SK-N-SH treated with all-trans-retinoic acid at 6 μM for 48 hours (cell line): ENCODE measurements around the gene DTD1.

Experiments used
- ATAC-seq: fragments of 200-7000 bp; cut with Tn5 transposase; 3 replicates; pipeline ENCODE4 v1.9.1; 2020; ENCODE audit warnings: mild to moderate bottlenecking, moderate library complexity
- ARNTL ChIP-seq: fragments of 450-650 bp; formaldehyde crosslinking; IDR thresholded peaks from 2 replicates; pipeline ENCODE4 v1.5.0; 2020; ENCODE audit warnings: low read depth, mild to moderate bottlenecking, moderate library complexity, borderline replicate concordance
- BACH2 ChIP-seq: fragments of 250-450 bp; sonication (Bioruptor Pico); IDR thresholded peaks from 2 replicates; pipeline ENCODE4 v1.9.0; 2021; ENCODE audit warnings: mild to moderate bottlenecking, borderline replicate concordance
- ESRRG ChIP-seq: fragments of 250-450 bp; sonication (Bioruptor Pico); IDR thresholded peaks from 2 replicates; pipeline ENCODE4 v1.6.1; 2021; ENCODE audit warnings: mild to moderate bottlenecking
- GLIS3 ChIP-seq: fragments of 250-450 bp; sonication (Bioruptor Pico); IDR thresholded peaks from 2 replicates; pipeline ENCODE4 v1.5.0; 2020; ENCODE audit warnings: mild to moderate bottlenecking, moderate library complexity
- ISL1 ChIP-seq: fragments of 250-450 bp; sonication (Bioruptor Pico); IDR thresholded peaks from 2 replicates; pipeline ENCODE4 v2.1.2; 2022; ENCODE audit warnings: mild to moderate bottlenecking, moderate library complexity
- OSR1 ChIP-seq: fragments of 250-450 bp; sonication (Bioruptor Pico); IDR thresholded peaks from 2 replicates; pipeline ENCODE4 v1.8.0; 2022; ENCODE audit warnings: moderate library complexity, mild to moderate bottlenecking, inconsistent platforms
- PPARA ChIP-seq: fragments of 250-450 bp; sonication (Bioruptor Pico); IDR thresholded peaks from 2 replicates; pipeline ENCODE4 v1.5.0; 2020; ENCODE audit warnings: mild to moderate bottlenecking, borderline replicate concordance
- RARB ChIP-seq: fragments of 250-450 bp; sonication (Bioruptor Pico); IDR thresholded peaks from 2 replicates; pipeline ENCODE4 v1.8.0; 2021; ENCODE audit warnings: mild to moderate bottlenecking, moderate library complexity
- SNAI2 ChIP-seq: fragments of 250-450 bp; sonication (Bioruptor Pico); IDR thresholded peaks from 2 replicates; pipeline ENCODE4 v1.5.0; 2020; ENCODE audit warnings: mild to moderate bottlenecking, moderate library complexity
- TCF4 ChIP-seq: fragments of 250-450 bp; sonication (Bioruptor Pico); IDR thresholded peaks from 2 replicates; pipeline ENCODE4 v1.8.0; 2021; ENCODE audit warnings: mild to moderate bottlenecking, moderate library complexity, borderline replicate concordance
- TOX ChIP-seq: fragments of 250-450 bp; sonication (Bioruptor Pico); IDR thresholded peaks from 2 replicates; pipeline ENCODE4 v1.8.0; 2021; ENCODE audit warnings: mild to moderate bottlenecking, moderate library complexity, borderline replicate concordance
- ZC3H10 ChIP-seq: fragments of 250-450 bp; sonication (Bioruptor Pico); IDR thresholded peaks from 2 replicates; pipeline ENCODE4 v1.5.1; 2021; ENCODE audit warnings: mild to moderate bottlenecking, moderate library complexity
- ZFP3 ChIP-seq: fragments of 250-450 bp; sonication (Bioruptor Pico); IDR thresholded peaks from 2 replicates; pipeline ENCODE4 v1.5.0; 2020; ENCODE audit warnings: mild to moderate bottlenecking, moderate library complexity
- ZFP30 ChIP-seq: fragments of 450-650 bp; formaldehyde crosslinking; IDR thresholded peaks from 2 replicates; pipeline ENCODE4 v1.5.0; 2022; ENCODE audit warnings: mild to moderate bottlenecking, moderate library complexity
- ZNF565 ChIP-seq: fragments of 450-650 bp; formaldehyde crosslinking; conservative IDR thresholded peaks from 2 replicates; pipeline ENCODE4 v1.5.0; 2020; ENCODE audit warnings: low read depth, mild to moderate bottlenecking, moderate library complexity
- ZNF70 ChIP-seq: fragments of 450-650 bp; formaldehyde crosslinking; IDR thresholded peaks from 2 replicates; pipeline ENCODE4 v1.5.0; 2020; ENCODE audit warnings: mild to moderate bottlenecking, moderate library complexity
- ZNF8 ChIP-seq: fragments of 450-650 bp; formaldehyde crosslinking; IDR thresholded peaks from 2 replicates; pipeline ENCODE4 v1.5.0; 2020; ENCODE audit warnings: mild to moderate bottlenecking, moderate library complexity
- TF ChIP-seq, protein P1 (sequence below): fragments of 250-450 bp; sonication (Bioruptor Pico); IDR thresholded peaks from 2 replicates; pipeline ENCODE4 v1.5.1; 2021; ENCODE audit warnings: mild to moderate bottlenecking, moderate library complexity
- TF ChIP-seq, protein P2 (sequence below): fragments of 250-450 bp; sonication (Bioruptor Pico); IDR thresholded peaks from 2 replicates; pipeline ENCODE4 v1.8.0; 2021; ENCODE audit warnings: low read depth, mild to moderate bottlenecking, moderate library complexity, borderline replicate concordance
- TF ChIP-seq, protein P3 (sequence below): fragments of 250-450 bp; sonication (Bioruptor Pico); IDR thresholded peaks from 2 replicates; pipeline ENCODE4 v1.5.1; 2020; ENCODE audit warnings: low read depth, mild to moderate bottlenecking, moderate library complexity
- TF ChIP-seq, protein P4 (sequence below): fragments of 250-450 bp; sonication (Bioruptor Pico); IDR thresholded peaks from 2 replicates; pipeline ENCODE4 v1.5.0; 2020; ENCODE audit warnings: mild to moderate bottlenecking, moderate library complexity
- TF ChIP-seq, protein P5 (sequence below): fragments of 250-450 bp; sonication (Bioruptor Pico); IDR thresholded peaks from 2 replicates; pipeline ENCODE4 v1.8.0; 2020; ENCODE audit warnings: mild to moderate bottlenecking, moderate library complexity, borderline replicate concordance

The DTD1 gene

DNA sequence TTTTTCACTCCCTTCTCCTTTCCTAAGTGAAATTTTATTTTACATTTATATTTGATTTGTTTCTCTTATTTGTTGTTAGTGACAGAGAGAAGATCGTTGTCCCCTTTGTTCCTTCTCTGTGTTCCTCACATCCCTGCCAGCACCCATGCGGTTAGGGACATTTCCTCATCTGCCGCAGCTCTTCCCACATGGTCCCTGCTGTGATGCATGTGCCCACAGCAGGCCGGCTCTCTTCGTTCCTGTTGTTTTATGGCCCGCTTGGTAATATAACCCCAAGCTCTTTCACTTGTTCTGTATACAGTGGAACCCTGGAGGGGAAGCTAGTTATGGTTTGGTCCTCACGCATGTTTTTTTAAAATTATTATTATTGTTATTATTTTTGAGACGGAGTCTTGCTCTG lies 23.6 kb downstream of the DTD1 start:
- no peak for TF ChIP-seq BACH2 (CRISPR knock-in tag)
- TF ChIP-seq ZNF565 (CRISPR knock-in tag): no peak
- no peak for TF ChIP-seq TCF4
- no peak for TF ChIP-seq ZNF70 (CRISPR knock-in tag)
- no peak for TF ChIP-seq ZNF8 (CRISPR knock-in tag)
- TF ChIP-seq RARB (CRISPR knock-in tag): no peak
- TF ChIP-seq PPARA (CRISPR knock-in tag): no peak
- no peak for TF ChIP-seq ZFP3 (CRISPR knock-in tag)
- TF ChIP-seq, protein P1, sequence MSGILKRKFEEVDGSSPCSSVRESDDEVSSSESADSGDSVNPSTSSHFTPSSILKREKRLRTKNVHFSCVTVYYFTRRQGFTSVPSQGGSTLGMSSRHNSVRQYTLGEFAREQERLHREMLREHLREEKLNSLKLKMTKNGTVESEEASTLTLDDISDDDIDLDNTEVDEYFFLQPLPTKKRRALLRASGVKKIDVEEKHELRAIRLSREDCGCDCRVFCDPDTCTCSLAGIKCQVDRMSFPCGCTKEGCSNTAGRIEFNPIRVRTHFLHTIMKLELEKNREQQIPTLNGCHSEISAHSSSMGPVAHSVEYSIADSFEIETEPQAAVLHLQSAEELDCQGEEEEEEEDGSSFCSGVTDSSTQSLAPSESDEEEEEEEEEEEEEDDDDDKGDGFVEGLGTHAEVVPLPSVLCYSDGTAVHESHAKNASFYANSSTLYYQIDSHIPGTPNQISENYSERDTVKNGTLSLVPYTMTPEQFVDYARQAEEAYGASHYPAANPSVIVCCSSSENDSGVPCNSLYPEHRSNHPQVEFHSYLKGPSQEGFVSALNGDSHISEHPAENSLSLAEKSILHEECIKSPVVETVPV (CRISPR knock-in tag): no peak
- no peak for TF ChIP-seq ARNTL
- no peak for TF ChIP-seq SNAI2 (CRISPR knock-in tag)
- TF ChIP-seq, protein P2, sequence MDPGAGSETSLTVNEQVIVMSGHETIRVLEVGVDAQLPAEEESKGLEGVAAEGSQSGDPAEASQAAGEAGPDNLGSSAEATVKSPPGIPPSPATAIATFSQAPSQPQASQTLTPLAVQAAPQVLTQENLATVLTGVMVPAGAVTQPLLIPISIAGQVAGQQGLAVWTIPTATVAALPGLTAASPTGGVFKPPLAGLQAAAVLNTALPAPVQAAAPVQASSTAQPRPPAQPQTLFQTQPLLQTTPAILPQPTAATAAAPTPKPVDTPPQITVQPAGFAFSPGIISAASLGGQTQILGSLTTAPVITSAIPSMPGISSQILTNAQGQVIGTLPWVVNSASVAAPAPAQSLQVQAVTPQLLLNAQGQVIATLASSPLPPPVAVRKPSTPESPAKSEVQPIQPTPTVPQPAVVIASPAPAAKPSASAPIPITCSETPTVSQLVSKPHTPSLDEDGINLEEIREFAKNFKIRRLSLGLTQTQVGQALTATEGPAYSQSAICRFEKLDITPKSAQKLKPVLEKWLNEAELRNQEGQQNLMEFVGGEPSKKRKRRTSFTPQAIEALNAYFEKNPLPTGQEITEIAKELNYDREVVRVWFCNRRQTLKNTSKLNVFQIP (CRISPR knock-in tag): no peak
- TF ChIP-seq TOX (CRISPR knock-in tag): no peak
- no peak for TF ChIP-seq GLIS3 (CRISPR knock-in tag)
- TF ChIP-seq, protein P3, sequence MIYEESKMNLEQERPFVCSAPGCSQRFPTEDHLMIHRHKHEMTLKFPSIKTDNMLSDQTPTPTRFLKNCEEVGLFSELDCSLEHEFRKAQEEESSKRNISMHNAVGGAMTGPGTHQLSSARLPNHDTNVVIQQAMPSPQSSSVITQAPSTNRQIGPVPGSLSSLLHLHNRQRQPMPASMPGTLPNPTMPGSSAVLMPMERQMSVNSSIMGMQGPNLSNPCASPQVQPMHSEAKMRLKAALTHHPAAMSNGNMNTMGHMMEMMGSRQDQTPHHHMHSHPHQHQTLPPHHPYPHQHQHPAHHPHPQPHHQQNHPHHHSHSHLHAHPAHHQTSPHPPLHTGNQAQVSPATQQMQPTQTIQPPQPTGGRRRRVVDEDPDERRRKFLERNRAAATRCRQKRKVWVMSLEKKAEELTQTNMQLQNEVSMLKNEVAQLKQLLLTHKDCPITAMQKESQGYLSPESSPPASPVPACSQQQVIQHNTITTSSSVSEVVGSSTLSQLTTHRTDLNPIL (CRISPR knock-in tag): no peak
- TF ChIP-seq ZC3H10 (CRISPR knock-in tag): no peak
- TF ChIP-seq, protein P4, sequence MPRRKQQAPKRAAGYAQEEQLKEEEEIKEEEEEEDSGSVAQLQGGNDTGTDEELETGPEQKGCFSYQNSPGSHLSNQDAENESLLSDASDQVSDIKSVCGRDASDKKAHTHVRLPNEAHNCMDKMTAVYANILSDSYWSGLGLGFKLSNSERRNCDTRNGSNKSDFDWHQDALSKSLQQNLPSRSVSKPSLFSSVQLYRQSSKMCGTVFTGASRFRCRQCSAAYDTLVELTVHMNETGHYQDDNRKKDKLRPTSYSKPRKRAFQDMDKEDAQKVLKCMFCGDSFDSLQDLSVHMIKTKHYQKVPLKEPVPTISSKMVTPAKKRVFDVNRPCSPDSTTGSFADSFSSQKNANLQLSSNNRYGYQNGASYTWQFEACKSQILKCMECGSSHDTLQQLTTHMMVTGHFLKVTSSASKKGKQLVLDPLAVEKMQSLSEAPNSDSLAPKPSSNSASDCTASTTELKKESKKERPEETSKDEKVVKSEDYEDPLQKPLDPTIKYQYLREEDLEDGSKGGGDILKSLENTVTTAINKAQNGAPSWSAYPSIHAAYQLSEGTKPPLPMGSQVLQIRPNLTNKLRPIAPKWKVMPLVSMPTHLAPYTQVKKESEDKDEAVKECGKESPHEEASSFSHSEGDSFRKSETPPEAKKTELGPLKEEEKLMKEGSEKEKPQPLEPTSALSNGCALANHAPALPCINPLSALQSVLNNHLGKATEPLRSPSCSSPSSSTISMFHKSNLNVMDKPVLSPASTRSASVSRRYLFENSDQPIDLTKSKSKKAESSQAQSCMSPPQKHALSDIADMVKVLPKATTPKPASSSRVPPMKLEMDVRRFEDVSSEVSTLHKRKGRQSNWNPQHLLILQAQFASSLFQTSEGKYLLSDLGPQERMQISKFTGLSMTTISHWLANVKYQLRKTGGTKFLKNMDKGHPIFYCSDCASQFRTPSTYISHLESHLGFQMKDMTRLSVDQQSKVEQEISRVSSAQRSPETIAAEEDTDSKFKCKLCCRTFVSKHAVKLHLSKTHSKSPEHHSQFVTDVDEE: no peak
- TF ChIP-seq ZFP30 (CRISPR knock-in tag): no peak
- TF ChIP-seq, protein P5, sequence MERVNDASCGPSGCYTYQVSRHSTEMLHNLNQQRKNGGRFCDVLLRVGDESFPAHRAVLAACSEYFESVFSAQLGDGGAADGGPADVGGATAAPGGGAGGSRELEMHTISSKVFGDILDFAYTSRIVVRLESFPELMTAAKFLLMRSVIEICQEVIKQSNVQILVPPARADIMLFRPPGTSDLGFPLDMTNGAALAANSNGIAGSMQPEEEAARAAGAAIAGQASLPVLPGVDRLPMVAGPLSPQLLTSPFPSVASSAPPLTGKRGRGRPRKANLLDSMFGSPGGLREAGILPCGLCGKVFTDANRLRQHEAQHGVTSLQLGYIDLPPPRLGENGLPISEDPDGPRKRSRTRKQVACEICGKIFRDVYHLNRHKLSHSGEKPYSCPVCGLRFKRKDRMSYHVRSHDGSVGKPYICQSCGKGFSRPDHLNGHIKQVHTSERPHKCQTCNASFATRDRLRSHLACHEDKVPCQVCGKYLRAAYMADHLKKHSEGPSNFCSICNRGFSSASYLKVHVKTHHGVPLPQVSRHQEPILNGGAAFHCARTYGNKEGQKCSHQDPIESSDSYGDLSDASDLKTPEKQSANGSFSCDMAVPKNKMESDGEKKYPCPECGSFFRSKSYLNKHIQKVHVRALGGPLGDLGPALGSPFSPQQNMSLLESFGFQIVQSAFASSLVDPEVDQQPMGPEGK: no peak
- TF ChIP-seq, all 23 proteins: peak for 0
- no peak for ATAC-seq

DNA sequence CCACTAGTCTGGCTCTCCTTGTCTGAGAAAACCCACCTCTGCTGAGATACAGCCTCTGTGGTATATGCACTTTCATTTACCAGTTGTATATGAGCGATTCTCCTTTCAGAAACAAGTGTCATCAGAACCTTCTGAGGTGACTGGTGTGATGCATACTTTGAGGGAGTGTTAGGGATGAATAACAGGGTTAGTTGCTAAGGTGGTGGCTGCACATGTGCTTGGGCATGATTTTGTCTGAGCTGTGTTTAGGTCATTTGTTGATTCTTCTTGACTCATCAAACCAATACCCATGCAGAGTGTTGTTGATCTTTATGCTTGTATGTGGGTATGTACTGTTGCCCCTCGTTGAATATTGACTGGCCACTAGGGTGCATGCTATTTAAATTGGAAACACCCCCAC lies 25.7 kb downstream of the DTD1 start:
- ATAC-seq: no peak
- no peak for TF ChIP-seq ESRRG (CRISPR knock-in tag)
- TF ChIP-seq, protein P1 (CRISPR knock-in tag): no peak
- TF ChIP-seq, protein P5: no peak
- TF ChIP-seq ARNTL: no peak
- TF ChIP-seq, protein P2 (CRISPR knock-in tag): no peak
- TF ChIP-seq OSR1 (CRISPR knock-in tag): no peak
- TF ChIP-seq, protein P4: no peak
- no peak for TF ChIP-seq ZFP30 (CRISPR knock-in tag)
- no peak for TF ChIP-seq ISL1 (CRISPR knock-in tag)
- no peak for TF ChIP-seq GLIS3 (CRISPR knock-in tag)
